Measurements from ENCODE around the gene ADGRV1. TPM values are rescaled to one million over a fixed set of nuclear protein-coding genes. Genes with fewer than 3 reads are reported as not detected.

Gene ADGRV1
- total and polyA plus RNA-seq, 9 of the 15 experiments (the other 6 are each of a cell fraction or from before 2014, with no cell fraction given) = 21.7 to 156 (median 58.2) TPM

DNA sequence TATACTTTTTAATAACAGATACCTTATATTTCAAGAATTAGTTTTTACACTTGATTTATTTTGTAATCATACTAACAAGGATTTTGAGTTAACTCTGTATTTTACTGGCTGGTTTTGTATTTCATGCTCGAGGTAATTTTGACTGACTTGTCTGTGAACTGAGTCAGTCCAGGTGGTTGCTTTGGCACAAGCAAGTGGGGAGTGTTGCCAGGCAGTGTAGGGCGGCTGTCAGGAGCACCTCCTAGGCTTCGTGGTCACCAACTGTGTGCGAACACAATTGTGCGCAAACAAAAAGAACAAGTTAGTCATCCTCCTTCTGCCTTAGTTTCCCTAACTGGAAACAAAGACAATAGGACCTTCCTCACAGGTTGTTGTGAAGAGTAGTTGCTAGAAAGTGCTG, 286.3 kb downstream of the ADGRV1 start:
- Histone ChIP-seq H4K20me1 (replicated peaks; ENCODE audit: control insufficient read depth, insufficient read depth, low read length) (no peaks in the 10 kb centered on the region), H2AFZ (ENCODE audit: low read depth, low read length) (no peak overlapping the region), H3K27me3 (ENCODE audit: control insufficient read depth in 2 of 2, insufficient read depth in 2 of 2, low read length in 2 of 2) (no peaks in the 10 kb centered on the region), H3K9me3 (replicated peaks; ENCODE audit: control insufficient read depth, insufficient read depth, low read depth, low read length) (no peaks in the 10 kb centered on the region), H3K4me2 (ENCODE audit: insufficient read depth, low read length) (no peak overlapping the region), H3K4me3 (no peak overlapping the region), H3K9ac (ENCODE audit: insufficient read depth in 1 of 2, low read depth in 2 of 2, low read length in 2 of 2) (no peak overlapping the region), H3K36me3 (ENCODE audit: control insufficient read depth, insufficient read depth, low read length) (peaks cover 24% of the 10 kb centered on the region; the same call in 2 of the 3 replicates), H3K27ac (ENCODE audit: extremely low read depth, low read depth, low read length) (no peak overlapping the region), H3K79me2 (ENCODE audit: control insufficient read depth, insufficient read depth, low read length) (no peaks in the 10 kb centered on the region), H3K9me1 (ENCODE audit: control insufficient read depth, insufficient read depth, low read length) (no peaks in the 10 kb centered on the region), H3K4me1 (replicated peaks in 1 of 2; ENCODE audit: control insufficient read depth in 2 of 2, insufficient read depth in 2 of 2, low read length in 2 of 2) (no peaks in the 10 kb centered on the region)
- TF ChIP-seq MEF2A (IDR thresholded peaks at IDR 0.05; ENCODE audit: control insufficient read depth, low read depth, low read length) (no peak), NFIX (CRISPR knock-in tag; IDR thresholded peaks at IDR 0.05; ENCODE audit: low read depth) (no peak), CREBBP (IDR thresholded peaks at IDR 0.05; ENCODE audit: low read depth, low read length) (no peak), SMARCB1 (IDR thresholded peaks at IDR 0.05; ENCODE audit: insufficient read length, low read depth) (no peak), PRMT5 (CRISPR knock-in tag; IDR thresholded peaks at IDR 0.05) (no peak), KDM4B (IDR thresholded peaks at IDR 0.05; ENCODE audit: borderline replicate concordance in 2 of 2, low read depth in 1 of 2) (no peak), CHCHD3 (CRISPR knock-in tag; IDR thresholded peaks at IDR 0.05) (no peak), ZBED1 (IDR thresholded peaks at IDR 0.05) (no peak), RBM14 (IDR thresholded peaks at IDR 0.05; ENCODE audit: borderline replicate concordance, insufficient read depth, low read depth, low read length) (no peak), ZNF79 (CRISPR knock-in tag; IDR thresholded peaks at IDR 0.05; ENCODE audit: low read depth) (no peak), MCM7 (IDR thresholded peaks at IDR 0.05) (no peak), HDAC1 (IDR thresholded peaks at IDR 0.05) (no peak), CREM (IDR thresholded peaks at IDR 0.05; ENCODE audit: low read depth) (no peak), KLF1 (tag; IDR thresholded peaks at IDR 0.05) (no peak), SMAD1 (IDR thresholded peaks at IDR 0.05; ENCODE audit: low read depth, low read length, partially characterized antibody) (no peak), GABPB2 (CRISPR knock-in tag; conservative IDR thresholded peaks at IDR 0.05) (no peak), WHSC1 (IDR thresholded peaks at IDR 0.05; ENCODE audit: low read length) (no peak), ZNF165 (CRISPR knock-in tag; IDR thresholded peaks at IDR 0.05; ENCODE audit: borderline replicate concordance) (no peak)
- TF ChIP-seq, protein P1, sequence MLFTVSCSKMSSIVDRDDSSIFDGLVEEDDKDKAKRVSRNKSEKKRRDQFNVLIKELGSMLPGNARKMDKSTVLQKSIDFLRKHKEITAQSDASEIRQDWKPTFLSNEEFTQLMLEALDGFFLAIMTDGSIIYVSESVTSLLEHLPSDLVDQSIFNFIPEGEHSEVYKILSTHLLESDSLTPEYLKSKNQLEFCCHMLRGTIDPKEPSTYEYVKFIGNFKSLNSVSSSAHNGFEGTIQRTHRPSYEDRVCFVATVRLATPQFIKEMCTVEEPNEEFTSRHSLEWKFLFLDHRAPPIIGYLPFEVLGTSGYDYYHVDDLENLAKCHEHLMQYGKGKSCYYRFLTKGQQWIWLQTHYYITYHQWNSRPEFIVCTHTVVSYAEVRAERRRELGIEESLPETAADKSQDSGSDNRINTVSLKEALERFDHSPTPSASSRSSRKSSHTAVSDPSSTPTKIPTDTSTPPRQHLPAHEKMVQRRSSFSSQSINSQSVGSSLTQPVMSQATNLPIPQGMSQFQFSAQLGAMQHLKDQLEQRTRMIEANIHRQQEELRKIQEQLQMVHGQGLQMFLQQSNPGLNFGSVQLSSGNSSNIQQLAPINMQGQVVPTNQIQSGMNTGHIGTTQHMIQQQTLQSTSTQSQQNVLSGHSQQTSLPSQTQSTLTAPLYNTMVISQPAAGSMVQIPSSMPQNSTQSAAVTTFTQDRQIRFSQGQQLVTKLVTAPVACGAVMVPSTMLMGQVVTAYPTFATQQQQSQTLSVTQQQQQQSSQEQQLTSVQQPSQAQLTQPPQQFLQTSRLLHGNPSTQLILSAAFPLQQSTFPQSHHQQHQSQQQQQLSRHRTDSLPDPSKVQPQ (CRISPR knock-in tag; IDR thresholded peaks at IDR 0.05; ENCODE audit: borderline replicate concordance) = no peak
- TF ChIP-seq, protein P2, sequence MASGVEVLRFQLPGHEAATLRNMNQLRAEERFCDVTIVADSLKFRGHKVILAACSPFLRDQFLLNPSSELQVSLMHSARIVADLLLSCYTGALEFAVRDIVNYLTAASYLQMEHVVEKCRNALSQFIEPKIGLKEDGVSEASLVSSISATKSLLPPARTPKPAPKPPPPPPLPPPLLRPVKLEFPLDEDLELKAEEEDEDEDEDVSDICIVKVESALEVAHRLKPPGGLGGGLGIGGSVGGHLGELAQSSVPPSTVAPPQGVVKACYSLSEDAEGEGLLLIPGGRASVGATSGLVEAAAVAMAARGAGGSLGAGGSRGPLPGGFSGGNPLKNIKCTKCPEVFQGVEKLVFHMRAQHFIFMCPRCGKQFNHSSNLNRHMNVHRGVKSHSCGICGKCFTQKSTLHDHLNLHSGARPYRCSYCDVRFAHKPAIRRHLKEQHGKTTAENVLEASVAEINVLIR (CRISPR knock-in tag; IDR thresholded peaks at IDR 0.05) = no peak
- WGBS (ENCODE audit: insufficient coverage, low coverage, missing lambda C conversion rate) = 82% methylated on average over 5 of the region's 5 CpGs
- intact Hi-C loops (cut with micrococcal nuclease) = no loop called here
- ATAC-seq (no peak), DNase-seq (ENCODE audit: extremely low read depth in 1 of 4, low spot score in 3 of 4) (no peak), FAIRE-seq (no peak)
- no TSS peak for BruUV-seq (replicated peaks)
- POLR2A ChIA-PET = no interaction called here
- in situ Hi-C loops (cut with MboI) = no loop called here
- CTCF ChIA-PET (ENCODE audit: low intra/inter-chr PET ratio) = interaction anchor here (0.6 kb wide), 1 partner anchor 1409 kb away, joined by 3 read pairs; no protein-coding TSS in a partner anchor

All from K562 (cell line).